Measurements from ENCODE around the gene GALNT9.

GRCh38 chr12:132166801-132167591, 162.4 kb downstream of the GALNT9 start:
- TF ChIP-seq CTCF (IDR thresholded peaks at IDR 0.05) (no peak), POLR2A (IDR thresholded peaks at IDR 0.05; ENCODE audit: low read depth) (no peak)
